IPS DF 4.7 (cell line): ENCODE results near the gene CCL13.
"Not testable (repeated sequence)": the region's sequence is repeated elsewhere in the genome, so short reads cannot be mapped to it uniquely, and the experiment has no call there.

Experiments
- DNase-seq: peaks from one replicate; pipeline ENCODE4 v3.0.0-alpha.2; 2013; ENCODE audit warnings: low spot score; ENCODE audit errors: extremely low read depth

The CCL13 gene

DNA sequence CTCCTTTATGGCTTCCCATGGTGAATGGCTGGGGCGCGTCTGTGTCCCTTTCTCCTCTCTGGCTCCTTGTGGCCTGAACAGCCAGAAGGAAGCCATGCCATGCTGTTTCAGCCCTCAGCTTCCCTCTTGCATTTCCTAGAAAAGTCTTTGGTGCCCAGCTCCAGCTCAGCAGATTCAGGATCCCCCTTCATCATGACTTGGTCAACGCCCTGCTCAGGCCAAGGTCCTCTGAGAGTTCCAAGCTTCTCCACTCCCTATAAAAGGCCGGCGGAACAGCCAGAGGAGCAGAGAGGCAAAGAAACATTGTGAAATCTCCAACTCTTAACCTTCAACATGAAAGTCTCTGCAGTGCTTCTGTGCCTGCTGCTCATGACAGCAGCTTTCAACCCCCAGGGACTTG is at the start of gene CCL13:
CCL13 (plus strand) TSS at position 287 of the 400 bp plus-strand sequence; CDS start at position 334, 47 bp downstream.
- DNase-seq, result no peak

DNA sequence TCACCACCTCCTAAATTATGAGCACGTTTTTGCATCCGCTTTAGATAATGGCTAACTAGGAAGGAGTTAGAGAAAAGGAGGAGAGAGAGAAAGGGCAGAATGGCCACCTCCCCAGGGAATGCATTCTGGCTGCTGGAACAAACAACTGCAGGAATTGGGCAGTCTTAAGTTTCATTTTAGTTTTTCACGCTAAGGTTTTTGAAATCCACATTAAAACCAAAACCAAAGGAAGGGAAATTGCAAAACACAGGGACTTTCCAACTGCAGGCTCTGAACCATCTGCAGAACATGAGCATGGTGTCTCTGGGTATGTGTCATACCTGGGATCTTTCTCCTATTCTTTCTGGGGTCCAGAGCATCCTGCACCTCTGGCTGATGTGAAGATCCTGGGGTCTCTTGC is 49.2 kb upstream of the CCL13 start:
- no peak for DNase-seq

DNA sequence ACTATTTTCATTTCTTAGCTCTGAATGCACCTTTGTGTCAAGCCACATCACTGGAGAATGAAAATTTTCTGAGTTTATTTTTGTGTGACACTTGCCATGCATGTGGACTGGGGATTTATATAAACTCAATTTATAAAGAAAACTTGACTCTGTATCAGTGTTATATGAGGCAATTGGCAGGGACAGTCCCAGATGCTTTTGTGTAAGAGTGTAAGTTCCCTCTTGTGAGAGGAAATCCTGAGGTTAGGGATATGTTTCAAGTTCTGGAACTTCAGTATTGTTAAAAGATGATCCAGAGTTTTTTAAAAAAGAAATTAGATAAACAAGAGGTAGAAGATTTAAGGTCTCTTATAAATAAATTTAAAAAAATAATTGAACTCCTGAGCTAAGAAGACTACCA is 47.9 kb upstream of the CCL13 start:
- DNase-seq, result no peak

DNA sequence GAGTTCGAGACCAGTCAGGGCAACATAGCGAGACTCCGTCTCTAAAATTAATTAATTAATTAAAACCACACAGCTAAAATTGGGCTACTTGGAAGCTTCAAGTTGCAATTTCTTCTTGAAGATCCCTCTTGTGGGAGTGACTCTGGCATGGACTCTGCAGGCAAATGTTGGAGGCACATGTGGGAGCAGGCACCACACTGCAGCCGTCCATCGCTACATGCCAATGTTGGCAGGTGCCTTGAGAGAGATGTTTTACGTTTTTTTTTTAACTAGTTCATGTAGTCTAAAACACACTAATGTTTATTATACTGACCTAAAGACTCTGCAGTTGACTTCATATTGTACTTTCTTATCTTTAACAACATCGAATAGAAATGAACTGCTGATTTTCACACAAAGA is 45.0 kb upstream of the CCL13 start:
- DNase-seq, result no peak

DNA sequence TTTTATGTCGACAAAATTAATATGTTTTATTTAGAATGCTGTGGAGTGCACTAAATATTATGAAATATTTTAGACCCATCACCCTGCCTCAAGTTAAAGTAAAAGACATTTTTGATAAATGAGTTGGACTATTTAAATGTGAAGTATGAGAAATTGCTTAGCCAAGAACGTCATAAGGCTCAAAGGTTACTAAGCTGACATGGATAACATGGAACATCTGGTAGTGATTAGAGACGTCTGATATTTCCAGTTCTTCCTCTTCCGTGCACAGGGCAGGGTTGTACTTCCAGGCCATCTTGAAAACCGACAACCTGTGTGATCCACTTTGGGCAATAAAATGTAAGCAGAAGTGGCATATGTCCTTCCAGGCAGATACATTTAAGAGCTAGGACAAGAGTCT is 44.2 kb upstream of the CCL13 start:
- DNase-seq, result no peak

DNA sequence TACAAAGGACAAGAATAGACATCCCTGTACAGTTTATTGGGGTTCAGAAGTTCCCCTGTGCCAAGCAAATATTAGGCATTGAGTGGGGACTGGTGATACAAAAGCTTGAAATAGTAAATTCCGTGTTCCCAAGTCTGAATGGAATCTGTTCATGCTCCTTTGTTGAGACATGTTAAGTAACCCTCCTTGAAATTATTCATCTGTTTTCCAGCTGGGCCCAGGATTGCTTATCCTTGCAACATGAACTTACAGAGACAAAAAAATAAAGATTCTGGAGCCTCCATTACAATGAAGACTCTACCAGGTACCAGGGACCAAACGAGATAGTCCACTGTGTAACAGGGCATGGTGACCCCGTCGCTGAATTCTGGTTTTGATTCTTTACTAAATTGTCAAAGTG is 43.1 kb upstream of the CCL13 start:
- DNase-seq, result no peak

DNA sequence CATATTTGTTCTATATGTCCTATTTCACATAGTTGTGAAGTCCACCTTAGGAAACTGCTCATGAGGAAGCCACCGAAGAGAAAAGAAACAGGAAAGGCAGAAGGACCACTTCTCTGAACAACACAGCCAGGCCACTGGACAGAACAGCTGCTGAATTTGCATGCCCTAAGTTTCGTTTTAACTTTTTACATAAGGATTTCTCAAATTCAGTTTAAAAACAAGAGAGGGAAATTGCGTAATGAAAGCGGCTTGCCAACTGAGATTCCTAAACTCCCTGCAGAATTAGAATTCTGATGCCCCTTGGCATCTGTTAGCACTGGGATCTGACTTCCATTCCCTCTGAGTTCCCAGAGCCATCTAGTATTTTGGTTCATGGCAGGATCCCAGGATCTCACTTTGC is 42.0 kb upstream of the CCL13 start:
- DNase-seq, result no peak

DNA sequence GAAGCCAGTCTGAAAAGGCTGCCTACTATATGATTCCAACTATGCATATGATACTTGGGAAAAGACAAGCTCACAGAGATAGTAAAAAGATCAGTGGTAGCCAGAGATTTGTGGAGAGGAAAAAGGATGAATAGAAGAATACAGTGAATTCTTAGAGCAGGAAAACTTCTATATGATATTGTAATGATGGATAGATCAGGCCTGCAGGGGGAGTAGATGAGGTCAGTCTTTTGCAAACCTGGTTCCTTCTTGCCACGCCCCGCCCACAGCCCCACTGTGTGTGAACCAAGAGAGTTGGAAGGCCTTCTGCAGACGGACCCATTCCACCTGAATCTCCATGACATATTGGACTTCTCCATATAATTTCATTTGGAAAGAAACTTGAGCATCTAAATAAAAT is 37.8 kb upstream of the CCL13 start:
- DNase-seq, result peak; percentile 11

DNA sequence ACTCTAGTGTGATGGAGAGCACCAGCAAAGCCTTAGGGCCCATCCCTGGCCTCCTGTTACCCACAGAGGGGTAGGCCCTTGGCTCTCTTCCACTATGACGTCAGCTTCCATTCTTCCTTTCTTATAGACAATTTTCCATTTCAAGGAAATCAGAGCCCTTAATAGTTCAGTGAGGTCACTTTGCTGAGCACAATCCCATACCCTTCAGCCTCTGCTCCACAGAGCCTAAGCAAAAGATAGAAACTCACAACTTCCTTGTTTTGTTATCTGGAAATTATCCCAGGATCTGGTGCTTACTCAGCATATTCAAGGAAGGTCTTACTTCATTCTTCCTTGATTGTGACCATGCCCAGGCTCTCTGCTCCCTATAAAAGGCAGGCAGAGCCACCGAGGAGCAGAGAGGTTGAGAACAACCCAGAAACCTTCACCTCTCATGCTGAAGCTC is 37.2 kb upstream of the CCL13 start, which contains the start of gene CCL8:
CCL8 (plus strand) TSS at position 397 of the 445 bp plus-strand sequence. CDS start 67 bp downstream, outside the sequence.
- DNase-seq, result no peak

DNA sequence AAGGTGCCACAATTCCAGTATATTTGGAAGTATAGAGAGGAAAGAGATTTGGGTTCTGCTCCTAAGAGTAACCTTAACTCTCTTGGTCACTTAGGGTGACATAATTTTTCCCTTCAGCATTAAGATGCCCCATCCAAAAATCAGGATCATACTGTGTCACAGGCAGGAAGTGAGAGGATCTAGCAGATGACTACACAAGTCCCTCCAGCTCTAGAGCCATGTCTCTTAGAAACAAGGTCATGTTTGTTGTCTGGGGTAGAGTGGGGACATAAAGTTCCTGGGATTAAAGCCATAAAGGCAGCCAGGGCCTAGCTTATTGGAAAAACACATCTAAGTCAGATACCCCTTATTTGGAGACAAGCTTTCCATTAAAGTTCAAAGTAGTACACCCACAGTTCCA is 34.3 kb upstream of the CCL13 start:
- no peak for DNase-seq

DNA sequence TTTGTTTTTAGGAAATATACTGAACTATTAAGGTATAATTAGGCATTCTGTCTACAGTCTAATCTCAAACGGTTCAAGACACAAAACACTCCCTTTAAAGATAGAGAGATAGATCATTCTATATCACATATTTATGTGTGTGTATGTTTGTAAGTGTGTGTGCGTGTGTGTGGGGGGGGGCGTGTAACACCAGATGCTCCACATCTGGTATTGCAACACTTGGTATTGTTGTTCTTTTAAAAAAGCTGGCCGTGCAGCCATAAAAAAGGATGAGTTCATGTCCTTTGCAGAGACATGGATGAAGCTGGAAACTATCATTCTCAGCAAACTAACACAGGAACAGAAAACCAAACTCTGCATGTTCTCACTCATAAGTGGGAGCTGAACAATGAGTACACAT is 28.7 kb upstream of the CCL13 start:
- not testable (repeated sequence) for DNase-seq

DNA sequence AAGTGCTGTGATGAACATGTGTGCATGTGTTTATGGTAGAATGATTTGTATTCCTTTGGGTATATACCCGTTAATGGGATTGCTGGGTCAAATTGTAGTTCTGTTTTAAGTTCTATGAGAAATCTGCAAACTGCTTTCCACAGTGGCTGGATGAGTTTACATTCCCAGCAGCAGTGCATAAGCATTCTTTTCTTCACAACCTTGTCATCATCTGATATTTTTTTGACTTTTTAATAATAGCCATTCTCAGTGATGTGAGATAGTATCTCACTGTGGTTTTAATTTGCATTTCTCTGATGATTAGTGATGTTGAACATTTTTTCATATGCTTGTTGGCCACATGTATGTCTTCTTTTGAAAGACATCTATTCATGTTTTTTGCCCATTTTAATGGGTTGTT is 18.6 kb upstream of the CCL13 start:
- DNase-seq, result no peak

DNA sequence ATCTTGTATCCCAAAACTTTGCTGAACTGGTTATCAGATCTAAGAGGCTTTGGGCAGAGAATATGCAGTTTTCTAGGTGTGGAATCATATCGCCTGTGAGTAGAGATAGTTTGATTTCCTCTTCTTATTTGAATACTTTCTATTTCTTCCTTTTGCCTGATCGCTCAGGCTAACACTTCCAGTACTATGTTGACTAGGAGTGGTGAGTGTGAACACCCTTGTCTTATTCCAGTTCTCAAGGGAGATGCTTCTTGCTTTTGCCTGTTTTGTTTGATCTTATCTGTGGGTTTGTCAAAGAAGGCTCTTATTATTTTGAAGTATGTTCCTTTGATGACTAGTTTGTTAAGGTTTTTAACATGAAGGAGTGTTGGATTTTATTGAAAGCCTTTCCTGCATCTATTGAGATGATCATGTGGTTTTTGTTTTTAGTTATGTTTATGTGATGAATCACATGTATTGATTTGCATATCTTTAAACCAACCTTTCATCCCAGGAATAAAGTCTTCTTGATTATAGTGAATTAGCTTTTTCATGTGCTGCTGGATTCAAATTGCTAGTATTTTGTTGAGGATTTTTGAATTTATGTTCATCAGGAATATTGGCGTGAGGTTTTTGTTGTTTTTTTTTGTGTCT is 17.0 kb upstream of the CCL13 start:
- DNase-seq, result no peak

DNA sequence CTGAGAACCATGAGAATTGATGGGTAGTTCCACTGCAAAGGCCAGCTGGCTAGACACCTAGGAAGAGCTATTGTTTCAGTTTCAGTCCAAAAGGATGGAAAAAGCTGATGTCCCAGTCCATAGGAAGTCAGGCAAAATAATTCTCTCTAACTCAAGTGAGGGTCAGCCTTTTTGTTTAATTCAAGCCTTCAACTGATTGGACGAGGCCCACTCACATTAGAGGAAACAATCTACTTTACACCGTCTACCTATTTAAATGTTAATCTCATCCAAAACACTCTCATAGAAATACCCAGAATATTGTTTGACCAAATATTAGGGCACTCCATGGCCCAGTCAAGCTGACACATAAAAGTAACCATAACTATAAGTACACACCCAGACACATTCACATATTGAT is 14.4 kb upstream of the CCL13 start:
- no peak for DNase-seq

DNA sequence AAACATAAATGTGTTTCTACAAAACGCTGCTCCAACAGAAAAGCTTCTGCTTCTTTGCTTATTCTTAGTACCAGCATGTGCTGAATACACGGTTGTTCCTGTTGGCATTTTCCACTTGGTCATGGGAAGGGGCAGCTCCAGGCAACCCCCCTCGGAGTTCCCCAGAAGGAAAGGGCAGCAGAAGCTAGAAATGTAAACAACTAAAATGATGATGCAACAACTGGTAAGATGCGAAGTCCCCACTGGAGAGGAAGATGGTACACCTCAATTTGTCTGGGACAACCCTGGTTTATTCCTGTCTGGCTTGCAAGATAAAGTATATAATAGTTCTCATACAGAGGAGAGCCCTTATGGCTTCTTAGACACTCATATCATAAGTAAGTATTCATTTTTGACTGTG is 9.2 kb upstream of the CCL13 start:
- no peak for DNase-seq

DNA sequence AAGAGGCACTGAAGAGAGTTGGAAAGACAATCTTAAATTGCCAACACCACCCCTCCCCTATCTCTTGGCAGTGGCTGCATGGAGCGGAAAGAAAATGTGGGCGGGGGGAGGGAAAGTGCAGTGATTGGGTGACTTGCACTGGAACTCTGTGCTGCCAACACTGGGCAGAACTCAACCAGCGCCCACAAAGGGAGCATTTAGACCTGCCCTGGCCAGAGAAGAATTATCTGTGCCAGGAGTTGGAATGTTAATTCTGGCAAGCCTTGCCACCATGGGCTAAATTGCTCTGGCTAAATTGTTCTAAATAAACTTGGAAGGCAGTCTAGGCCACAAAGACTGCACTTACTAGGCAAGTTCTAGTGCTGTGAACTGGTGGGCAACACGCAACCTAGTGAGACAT is 6.5 kb upstream of the CCL13 start:
- DNase-seq, result no peak

DNA sequence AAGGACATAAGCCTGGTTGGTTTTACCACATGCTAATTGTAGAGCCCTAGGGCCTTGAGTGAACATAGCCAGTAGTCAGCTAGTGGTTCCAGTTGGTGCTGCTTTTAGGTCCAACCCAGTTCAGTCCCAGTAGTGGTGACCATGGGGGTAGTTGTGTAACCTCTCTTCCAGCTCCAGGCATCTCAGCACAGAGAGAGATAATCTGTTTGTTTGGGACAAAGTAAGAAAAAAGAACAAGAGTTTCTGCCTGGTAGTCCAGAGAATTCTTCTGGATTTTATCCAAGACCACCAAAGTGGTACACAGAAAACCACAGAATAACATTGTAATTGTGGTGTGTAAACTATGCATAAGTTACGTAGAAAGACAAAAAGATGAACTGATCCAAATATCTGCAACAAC is 5.2 kb upstream of the CCL13 start:
- DNase-seq, result no peak

DNA sequence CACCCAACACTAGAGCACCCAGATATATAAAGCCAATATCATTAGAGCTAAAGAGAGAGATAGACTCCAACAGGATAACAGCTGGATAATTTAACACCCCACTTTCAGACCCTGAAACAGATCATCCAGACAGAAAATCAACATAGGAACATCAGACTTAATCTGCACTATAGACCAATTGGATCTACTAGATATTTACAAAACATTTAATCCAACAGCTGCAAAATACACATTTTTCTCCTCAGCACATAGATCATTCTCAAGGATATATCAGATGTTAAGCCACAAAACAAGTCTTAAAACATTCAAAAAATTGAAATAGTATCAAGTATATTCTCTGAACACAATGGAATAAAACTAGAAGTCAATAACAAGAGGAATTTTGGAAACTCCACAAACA is 4.1 kb upstream of the CCL13 start:
- no peak for DNase-seq

DNA sequence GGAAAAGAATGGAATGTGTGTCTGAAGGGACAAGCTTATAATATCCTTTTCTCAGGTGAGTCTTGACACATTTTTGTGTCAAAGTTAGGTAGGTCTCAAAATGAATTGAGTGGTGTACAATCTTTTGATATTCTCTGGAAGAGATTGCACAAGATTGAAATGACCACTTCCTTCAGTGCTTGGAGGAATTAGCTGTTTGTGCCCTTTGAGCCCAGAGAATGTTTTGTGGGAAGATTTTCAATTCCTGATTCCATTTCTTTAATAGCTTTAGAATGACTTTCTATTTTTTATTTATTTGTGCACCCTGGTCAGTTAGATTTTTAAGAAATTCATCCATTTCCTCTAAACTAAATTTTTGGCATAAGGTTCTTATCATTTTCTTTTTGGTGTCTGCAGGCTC is 1.6 kb upstream of the CCL13 start:
- DNase-seq, result no peak

DNA sequence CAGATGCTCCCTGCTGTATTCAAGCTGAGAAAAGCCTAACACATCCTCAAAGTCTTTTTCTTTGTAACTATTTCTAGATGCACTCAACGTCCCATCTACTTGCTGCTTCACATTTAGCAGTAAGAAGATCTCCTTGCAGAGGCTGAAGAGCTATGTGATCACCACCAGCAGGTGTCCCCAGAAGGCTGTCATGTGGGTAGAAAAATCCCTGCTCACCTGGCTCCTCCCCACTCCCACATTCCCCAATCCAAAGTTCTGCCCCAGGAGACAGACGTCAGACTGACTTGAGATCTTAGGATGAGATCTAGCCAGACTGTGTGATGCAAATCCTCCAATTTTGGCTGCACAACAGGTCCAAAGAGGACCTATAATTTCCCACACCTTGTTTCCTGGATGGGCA is 1.1 kb downstream of the CCL13 start:
- DNase-seq, result peak; percentile 16

DNA sequence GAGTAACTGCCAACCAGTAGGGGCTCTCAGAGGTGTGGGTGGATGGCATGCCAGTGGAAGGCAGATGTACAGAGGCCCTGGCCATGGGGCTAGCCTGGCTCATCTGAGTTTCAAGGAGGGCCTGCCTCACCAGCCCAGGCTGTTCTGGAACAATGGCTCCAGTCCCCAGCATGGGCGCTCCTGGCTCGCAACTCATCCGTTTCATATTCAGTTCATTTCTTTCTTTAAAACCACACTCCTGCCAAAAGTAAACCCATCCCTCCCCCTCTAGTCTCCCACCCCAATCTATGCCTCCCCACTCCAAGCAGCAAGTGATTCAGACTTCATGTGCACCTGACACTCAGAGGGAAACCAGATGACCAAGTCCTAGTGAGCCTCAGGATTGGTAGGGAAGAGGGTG is 2.4 kb downstream of the CCL13 start:
- no peak for DNase-seq

DNA sequence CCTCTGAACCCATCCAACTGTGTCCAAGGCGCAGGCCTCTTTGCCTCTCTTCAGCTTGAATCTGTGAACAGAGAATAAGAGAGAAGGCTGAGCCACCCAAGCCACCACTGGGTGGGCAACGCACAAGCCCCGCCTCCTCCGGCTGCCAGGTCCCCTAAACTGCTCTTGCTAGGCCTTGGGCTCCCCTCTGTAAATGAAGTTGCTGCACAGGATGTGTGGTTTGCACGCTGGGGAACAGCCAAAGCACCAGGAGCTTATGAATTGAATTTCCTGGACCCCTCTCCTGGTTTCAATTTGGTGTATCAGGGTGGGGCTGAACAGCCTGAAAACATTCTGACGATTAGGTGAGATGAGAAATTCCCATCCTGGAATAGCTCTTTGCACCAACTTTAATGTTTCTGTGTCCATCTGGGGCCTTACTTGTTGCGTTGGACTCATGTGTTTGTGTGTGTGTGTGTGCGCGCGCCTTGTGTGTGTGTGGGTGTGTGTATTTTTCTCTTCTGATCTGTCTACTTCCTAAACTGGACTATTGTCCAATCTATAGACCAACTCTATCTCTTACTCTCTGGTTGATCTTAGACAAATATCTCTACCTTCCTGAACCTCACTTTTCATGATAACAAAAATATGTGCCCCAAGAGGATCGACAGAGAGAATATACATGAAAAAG is 4.5 kb downstream of the CCL13 start:
- DNase-seq, result no peak

DNA sequence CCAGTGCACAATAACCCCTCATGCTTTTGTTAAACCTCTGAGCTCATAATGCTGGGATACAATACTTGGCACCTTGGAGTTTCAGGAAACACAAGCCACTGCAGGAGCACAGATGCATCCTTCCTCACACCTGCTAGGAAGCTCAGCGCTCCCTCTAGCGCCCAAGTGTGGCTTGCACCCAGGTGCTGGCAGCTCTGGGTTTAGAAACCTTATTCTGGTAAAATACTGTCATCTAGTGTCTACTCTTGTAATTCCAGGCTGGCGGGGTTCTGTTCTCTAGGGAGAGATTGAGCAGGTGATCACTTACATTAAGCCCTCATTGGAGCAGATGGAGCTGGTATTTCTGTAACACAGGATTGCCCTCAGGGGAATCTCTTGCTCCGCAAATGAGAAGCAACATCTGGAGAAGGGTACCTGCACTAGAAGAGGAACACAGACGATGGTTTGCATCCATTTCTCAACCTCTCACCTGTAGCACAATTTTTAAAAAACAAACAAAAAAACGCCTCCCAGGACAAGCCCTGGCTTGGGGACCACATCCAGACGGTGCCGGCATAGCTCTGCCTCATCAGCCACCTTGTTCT is 5.3 kb downstream of the CCL13 start:
- peak; percentile 87 for DNase-seq
